NOMO-1 treated with dmso at 0.1 percent for 144 hours (cell line): ENCODE data around the gene PTPRN2.

Experiments used
- DNase-seq: peaks from one replicate; lab custom pipeline; 2025; ENCODE audit not compliant: unreplicated experiment; lab: John Stamatoyannopoulos, UW

Gene PTPRN2

GRCh38 chr7:157764193-157764592, 823.4 kb downstream of the PTPRN2 start:
- no peak for DNase-seq

DNA sequence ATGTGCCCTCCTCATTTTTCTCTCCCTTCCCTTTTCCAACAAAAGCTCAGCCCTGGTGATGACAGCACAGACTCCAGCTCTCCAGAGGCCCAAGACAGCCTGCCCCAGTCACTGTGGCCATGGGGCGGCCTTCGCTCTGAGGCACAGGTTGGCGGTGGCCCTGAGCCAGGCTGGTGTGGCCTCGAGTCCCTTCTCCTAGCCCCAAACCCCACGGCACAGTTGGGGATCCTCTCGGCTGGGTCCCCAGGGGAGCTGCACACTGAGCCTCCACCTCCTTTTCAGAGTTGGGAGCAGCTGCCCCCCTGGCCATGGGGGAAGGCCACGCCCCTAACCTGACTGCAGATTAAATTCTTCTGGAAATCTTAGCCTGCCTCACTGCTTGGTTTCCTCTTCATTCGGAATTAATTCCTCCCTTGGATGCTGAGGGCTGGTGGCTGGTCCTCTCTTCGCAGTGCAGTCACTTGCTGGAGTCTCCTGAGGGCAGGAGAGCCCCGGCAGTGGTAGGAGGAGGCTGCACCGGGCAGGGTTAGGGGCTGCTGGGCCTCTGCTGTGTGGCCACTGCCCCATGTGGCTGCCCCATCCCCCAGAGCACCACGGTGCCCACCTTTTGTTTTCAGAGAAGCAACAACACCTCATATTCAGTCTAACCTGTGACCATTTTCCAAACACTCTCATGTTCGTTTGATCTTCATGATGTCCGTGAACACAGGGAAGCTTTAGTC, 824.2 kb downstream of the PTPRN2 start:
- no peak for DNase-seq

GRCh38 chr7:157762824-157763223, 824.8 kb downstream of the PTPRN2 start:
- DNase-seq, result no peak

GRCh38 chr7:157760004-157760730, 827.5 kb downstream of the PTPRN2 start:
- DNase-seq, result no peak

DNA sequence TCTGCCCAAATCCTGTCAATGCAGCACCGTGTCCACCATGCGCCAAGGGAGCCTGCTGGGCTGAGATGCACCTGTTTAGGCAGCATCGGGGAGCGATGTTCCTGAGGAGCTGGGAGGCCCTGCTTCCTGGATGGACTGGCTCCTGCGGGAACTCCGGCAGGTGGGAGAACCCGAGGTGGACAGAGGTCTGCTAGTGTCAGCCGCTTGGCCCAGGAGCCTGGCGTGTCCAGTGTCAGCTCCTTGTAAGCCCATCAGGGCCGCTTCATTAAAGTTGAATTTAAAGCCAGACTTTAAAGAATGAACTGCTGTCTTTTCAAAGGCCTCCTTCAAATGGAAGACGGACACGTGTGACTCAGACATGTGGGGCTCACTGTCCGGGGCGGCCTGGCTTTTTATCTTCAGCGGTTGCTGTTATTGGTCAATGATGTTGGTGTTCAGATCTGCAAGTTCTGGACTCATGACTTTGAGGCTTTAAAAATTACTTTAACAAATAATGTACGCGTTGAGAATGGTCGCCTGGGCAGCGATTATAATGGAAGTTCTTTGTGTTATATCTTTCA, 828.3 kb downstream of the PTPRN2 start:
- no peak for DNase-seq

DNA sequence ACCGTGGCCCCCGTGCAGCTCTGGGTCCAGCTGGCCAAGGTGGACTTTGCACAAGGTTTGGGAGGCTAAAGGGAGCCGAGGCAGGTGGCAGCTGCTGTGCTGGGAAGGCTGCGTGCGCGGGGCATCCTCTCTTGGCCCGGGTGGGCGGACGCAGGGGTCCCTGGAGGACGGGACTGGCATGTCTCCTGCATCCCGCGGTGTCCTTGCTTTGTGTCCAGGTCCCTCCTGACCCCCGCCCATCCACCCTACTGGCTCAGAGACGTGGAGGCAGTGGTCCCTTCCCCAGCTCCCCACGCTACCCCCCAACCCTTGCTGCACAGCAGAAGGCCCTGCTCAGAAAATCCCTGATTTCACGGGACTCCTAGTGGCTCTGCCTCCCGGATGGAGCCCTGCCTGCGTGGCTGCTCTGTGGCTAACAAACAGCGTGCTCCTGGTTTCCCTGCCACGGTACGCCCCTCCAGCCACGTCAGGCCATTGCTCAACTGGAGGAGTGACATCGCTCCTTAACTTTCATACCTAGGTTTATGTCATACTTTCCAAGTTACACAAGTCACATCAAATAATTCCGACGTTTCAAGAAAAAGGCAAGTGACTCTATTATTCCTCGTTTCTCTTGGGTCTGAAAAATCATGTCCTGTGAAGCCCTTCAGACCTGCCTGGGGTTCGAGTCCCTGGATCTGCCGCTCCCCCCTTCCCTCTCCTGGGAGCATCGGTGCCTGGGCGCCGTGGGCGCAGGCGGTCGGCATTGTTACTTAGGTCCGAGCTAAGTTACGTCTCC, 829.0 kb downstream of the PTPRN2 start:
- no peak for DNase-seq

GRCh38 chr7:157757776-157758467, 829.7 kb downstream of the PTPRN2 start:
- DNase-seq, result no peak

GRCh38 chr7:157757211-157757610, 830.4 kb downstream of the PTPRN2 start:
- no peak for DNase-seq

DNA sequence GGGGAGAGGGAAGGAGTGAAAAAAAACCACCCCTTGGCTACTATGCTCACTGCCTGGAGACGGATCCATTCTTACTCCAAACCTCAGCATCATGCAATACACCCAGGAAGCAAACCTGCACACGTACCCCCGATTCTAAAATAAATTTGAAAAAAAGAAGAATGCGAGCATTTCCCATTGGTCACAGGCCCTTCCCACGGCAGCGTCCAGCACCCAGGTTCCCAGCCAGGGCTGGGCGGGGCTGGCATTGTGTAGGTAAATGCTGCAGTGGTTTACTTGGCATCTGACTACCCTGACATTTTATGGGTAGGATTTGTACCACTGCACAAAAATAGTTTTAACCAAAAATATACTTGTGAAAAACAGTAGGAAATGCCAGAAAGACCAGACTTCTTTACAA, 831.9 kb downstream of the PTPRN2 start:
- DNase-seq, result no peak

GRCh38 chr7:157754416-157754790, 833.2 kb downstream of the PTPRN2 start:
- no peak for DNase-seq

GRCh38 chr7:157753713-157754415, 833.8 kb downstream of the PTPRN2 start:
- DNase-seq, result no peak

DNA sequence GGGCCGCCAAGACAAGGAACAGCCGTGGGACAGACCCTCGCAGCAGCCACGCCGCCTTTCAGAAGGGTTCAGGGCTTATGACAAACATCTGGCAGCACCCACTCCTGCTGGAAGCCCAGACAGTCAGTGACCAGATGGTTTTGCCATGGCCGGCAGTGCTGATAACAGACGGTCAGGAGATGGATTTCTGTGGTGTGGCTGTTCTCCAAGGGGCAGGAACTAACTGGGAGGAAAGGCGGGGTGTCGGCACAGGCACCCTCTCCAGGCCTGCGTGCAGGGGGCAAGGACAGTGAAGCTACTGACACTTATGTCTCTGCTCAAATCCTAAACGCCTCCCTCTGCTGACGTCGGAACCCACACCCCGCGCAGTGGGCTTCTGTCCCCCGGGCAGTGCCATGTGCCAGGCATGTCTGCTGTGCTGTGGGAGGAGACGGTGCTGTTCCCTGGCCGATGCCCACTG, 834.8 kb downstream of the PTPRN2 start:
- no peak for DNase-seq

DNA sequence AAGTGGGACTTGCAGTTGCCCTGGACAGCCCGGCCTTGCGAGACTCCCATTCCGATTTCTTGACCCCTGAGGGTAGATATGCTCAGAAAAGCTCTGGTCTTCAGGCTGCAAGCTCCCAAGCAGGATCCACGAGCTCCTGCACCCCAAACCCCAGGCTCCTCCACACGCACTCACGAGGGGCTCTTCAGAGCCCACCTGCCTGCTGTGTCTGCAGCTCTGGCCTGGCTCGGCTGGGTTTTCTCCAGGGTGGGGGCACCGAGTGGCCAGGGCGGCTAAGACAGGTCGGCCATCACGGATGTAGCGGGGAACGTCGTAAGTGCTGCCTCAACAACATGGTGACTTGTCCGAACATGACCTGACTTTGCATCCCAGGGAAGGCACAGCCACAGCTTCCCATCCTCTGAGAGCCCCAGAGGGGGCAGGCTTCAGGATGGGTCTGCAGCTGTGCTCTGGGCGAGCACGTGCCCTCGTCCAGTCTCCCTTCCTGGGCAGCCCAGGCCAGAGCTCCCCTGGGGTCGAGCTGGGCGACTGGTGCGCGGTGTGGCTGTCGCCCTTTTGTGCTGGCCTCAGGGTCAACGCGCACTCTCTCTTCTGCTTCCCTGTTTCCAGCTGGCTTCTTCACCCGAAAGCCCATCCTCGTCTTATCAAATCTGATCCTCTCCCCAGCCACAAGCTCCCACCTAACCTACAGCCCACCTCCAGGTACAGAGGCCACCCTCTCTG, 835.5 kb downstream of the PTPRN2 start:
- no peak for DNase-seq

GRCh38 chr7:157751406-157751805, 836.2 kb downstream of the PTPRN2 start:
- DNase-seq, result no peak

DNA sequence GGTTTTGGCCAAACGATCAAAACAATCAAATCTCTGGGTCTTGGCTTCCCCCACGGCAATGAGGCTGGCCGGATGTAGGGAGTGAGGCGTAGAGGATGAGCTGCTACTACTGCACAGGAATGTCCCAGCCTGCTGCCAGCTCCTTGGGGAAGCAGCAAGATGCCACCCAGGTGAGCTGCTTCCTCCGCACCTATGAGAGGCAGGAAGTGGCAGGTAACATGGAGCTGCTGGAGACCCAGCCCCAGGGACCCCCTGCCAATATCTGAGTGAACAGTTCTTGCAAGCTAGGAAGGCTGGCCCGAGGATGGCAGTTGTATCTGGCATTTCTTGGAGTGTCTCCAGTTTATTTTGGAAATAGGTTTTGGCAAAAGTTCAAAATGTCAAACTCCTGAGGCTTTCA, 837.3 kb downstream of the PTPRN2 start:
- no peak for DNase-seq

DNA sequence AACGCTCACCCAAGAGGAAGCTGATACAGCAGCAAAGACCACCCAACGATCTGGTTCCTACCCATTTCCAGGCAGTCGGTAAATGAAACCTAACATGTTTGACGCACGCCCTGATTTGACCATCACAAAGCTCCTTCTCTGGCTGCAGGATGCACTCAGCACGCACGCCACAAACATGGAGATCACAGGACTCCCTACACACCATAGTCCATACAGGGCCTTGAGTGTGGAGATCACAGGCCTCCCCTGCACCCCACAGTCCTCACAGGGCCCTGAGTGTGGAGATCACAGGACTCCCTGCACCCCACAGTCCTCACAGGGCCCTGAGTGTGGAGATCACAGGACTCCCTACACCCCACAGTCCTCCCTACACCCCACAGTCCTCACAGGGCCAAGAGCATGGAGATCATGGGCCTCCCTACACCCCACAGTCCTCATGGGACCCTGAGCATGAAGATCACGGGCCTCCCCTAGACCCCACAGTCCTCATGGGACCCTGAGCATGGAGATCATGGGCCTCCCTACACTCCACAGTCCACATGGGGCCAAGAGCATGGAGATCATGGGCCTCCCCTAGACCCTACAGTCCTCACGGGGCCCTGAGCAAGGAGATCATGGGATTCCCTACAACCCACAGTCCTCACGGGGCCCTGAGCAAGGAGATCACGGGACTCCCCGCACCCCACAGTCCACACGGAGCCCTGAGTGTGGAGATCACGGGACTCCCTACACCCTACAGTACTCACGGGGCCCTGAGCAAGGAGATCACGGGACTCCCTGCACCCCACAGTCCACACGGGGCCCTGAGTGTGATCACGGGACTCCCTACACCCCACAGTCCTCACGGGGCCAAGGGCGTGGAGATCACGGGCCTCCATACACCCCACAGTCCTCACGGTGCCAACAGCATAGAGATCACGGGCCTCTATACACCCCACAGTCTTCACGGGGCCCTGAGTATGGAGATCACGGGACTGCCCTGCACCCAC, 841.6 kb downstream of the PTPRN2 start:
- DNase-seq, result no peak

GRCh38 chr7:157744786-157745601, 842.6 kb downstream of the PTPRN2 start:
- DNase-seq, result no peak
